ENCODE data around the gene NIPAL1.

Gene NIPAL1

GRCh38 chr4:48073567-48074103 lies 57.1 kb downstream of the NIPAL1 start:
- Histone ChIP-seq H3K9me3 (ENCODE audit: insufficient read depth, low read length) (no peaks in the 10 kb centered on the region), H3K4me3 (ENCODE audit: insufficient read depth, low read length, poor library complexity, severe bottlenecking) (no peak overlapping the region), H2AFZ (ENCODE audit: low read depth, low read length, severe bottlenecking) (no peak overlapping the region), H3K27ac (ENCODE audit: low read depth, low read length) (no peak overlapping the region), H3K27me3 (ENCODE audit: low read length) (no peaks in the 10 kb centered on the region), H3K4me2 (ENCODE audit: low read depth, low read length, poor library complexity, severe bottlenecking) (no peak overlapping the region), H4K20me1 (ENCODE audit: low read depth, low read length) (no peaks in the 10 kb centered on the region), H3K36me3 (ENCODE audit: low read length) (no peaks in the 10 kb centered on the region), H3K9me2 (replicated peaks; ENCODE audit: insufficient read depth, low read length) (no peaks in the 10 kb centered on the region), H3K79me2 (ENCODE audit: insufficient read depth, low read length) (no peaks in the 10 kb centered on the region), H3K9ac (ENCODE audit: low read length) (no peak overlapping the region), H3F3A (ENCODE audit: insufficient read depth) (no peaks in the 10 kb centered on the region)
- no peak for TF ChIP-seq EZH2phosphoT487 (conservative IDR thresholded peaks at IDR 0.05; ENCODE audit: low read length)
- TF ChIP-seq, protein P1, sequence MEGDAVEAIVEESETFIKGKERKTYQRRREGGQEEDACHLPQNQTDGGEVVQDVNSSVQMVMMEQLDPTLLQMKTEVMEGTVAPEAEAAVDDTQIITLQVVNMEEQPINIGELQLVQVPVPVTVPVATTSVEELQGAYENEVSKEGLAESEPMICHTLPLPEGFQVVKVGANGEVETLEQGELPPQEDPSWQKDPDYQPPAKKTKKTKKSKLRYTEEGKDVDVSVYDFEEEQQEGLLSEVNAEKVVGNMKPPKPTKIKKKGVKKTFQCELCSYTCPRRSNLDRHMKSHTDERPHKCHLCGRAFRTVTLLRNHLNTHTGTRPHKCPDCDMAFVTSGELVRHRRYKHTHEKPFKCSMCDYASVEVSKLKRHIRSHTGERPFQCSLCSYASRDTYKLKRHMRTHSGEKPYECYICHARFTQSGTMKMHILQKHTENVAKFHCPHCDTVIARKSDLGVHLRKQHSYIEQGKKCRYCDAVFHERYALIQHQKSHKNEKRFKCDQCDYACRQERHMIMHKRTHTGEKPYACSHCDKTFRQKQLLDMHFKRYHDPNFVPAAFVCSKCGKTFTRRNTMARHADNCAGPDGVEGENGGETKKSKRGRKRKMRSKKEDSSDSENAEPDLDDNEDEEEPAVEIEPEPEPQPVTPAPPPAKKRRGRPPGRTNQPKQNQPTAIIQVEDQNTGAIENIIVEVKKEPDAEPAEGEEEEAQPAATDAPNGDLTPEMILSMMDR (IDR thresholded peaks at IDR 0.05; ENCODE audit: insufficient read depth, low read length, poor library complexity, severe bottlenecking): no peak

DNA sequence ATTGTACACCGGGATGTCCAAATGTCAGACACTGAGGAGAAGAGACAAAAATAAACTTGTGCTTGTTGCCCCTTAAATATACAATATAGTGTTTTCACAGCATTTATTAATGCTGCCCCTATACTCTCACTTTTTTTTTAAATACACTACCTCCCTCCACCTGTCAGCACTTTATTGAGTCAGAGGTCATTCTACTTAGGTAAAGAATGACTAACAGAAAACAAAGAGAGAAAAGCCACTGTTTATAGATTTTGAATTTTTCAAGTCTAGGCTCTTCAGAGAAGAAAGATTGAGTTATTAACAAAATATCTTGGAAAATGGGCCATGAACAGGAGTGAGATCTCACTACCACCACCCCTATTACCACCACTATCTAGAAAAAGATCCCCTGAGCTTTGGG lies 58.1 kb downstream of the NIPAL1 start:
- TF ChIP-seq, protein P1 (IDR thresholded peaks at IDR 0.05; ENCODE audit: insufficient read depth, low read length, poor library complexity, severe bottlenecking): no peak
- no peak for TF ChIP-seq EZH2phosphoT487 (conservative IDR thresholded peaks at IDR 0.05; ENCODE audit: low read length)
- Histone ChIP-seq H3K79me2 (ENCODE audit: insufficient read depth, low read length) (no peaks in the 10 kb centered on the region), H3K4me3 (ENCODE audit: insufficient read depth, low read length, poor library complexity, severe bottlenecking) (no peak overlapping the region), H3K27ac (ENCODE audit: low read depth, low read length) (no peak overlapping the region), H4K20me1 (ENCODE audit: low read depth, low read length) (no peaks in the 10 kb centered on the region), H3K4me2 (ENCODE audit: low read depth, low read length, poor library complexity, severe bottlenecking) (no peak overlapping the region), H3K9ac (ENCODE audit: low read length) (no peak overlapping the region), H3K36me3 (ENCODE audit: low read length) (no peaks in the 10 kb centered on the region), H2AFZ (ENCODE audit: low read depth, low read length, severe bottlenecking) (no peak overlapping the region), H3F3A (ENCODE audit: insufficient read depth) (no peaks in the 10 kb centered on the region), H3K9me3 (ENCODE audit: insufficient read depth, low read length) (no peaks in the 10 kb centered on the region), H3K27me3 (ENCODE audit: low read length) (no peaks in the 10 kb centered on the region), H3K9me2 (replicated peaks; ENCODE audit: insufficient read depth, low read length) (no peaks in the 10 kb centered on the region)

DNA sequence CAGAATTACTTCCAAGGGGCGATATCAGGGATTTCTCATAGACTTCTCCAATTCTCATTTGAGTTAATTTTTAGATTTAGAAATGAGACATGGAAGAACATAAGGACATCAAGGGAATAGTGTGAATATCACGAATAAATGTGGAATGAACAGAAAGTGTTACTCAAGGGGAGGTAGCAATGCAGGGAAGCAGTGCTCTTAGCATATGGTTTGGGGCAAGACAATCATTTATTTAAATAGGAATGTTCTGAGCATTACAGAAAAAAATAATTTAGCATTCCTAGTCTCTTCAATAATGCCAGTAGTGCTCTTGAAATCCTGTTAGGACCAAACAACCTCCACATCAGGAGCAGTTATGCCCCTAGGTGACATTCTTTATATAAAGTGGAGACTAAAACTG lies 61.9 kb downstream of the NIPAL1 start:
- H3K9ac ChIP-seq (ENCODE audit: low read length): no peak overlapping the region
- H2AFZ ChIP-seq (ENCODE audit: low read depth, low read length, severe bottlenecking): no peak overlapping the region
- H3K9me2 ChIP-seq (replicated peaks; ENCODE audit: insufficient read depth, low read length): no peaks in the 10 kb centered on the region

More for the DNA sequence above, 61.9 kb downstream of the NIPAL1 start:
- Histone ChIP-seq H3K4me3 (ENCODE audit: insufficient read depth, low read length, poor library complexity, severe bottlenecking) (no peak overlapping the region), H3K9me3 (ENCODE audit: insufficient read depth, low read length) (no peaks in the 10 kb centered on the region), H4K20me1 (ENCODE audit: low read depth, low read length) (no peaks in the 10 kb centered on the region), H3F3A (ENCODE audit: insufficient read depth) (no peaks in the 10 kb centered on the region), H3K36me3 (ENCODE audit: low read length) (no peaks in the 10 kb centered on the region), H3K27me3 (ENCODE audit: low read length) (no peaks in the 10 kb centered on the region), H3K27ac (ENCODE audit: low read depth, low read length) (no peak overlapping the region), H3K79me2 (ENCODE audit: insufficient read depth, low read length) (no peaks in the 10 kb centered on the region), H3K4me2 (ENCODE audit: low read depth, low read length, poor library complexity, severe bottlenecking) (no peak overlapping the region)
- TF ChIP-seq, protein P1 (IDR thresholded peaks at IDR 0.05; ENCODE audit: insufficient read depth, low read length, poor library complexity, severe bottlenecking): no peak
- no peak for TF ChIP-seq EZH2phosphoT487 (conservative IDR thresholded peaks at IDR 0.05; ENCODE audit: low read length)
